Cardiac septum (tissue), 1 donor: ENCODE measurements around the gene COPS4. TPM values are rescaled to one million over a fixed set of nuclear protein-coding genes. Genes with fewer than 3 reads are reported as not detected.

ENCODE experiments used
- DNase-seq: peaks from one replicate; pipeline ENCODE4 v3.0.0-alpha.2; 2020; ENCODE audit warnings: low spot score
- intact Hi-C: fragments of 100-400 bp; cut with DNase I; formaldehyde crosslinking; loops from one replicate; pipeline ENCODE4 v1.14.0; 2022
- total RNA-seq: library from RNA; stranded (reverse); fragmentation: NEBNext Ultra II Directional; extraction: Animal tissue kit (Norgen Biotek cat#: 25700); gene quantifications from one replicate; pipeline ENCODE4 v1.2.1, GENCODE V29; 2021
- donor health status: DM: no; HTN: no; CAD: no.

Gene COPS4
- total RNA-seq, 1 donor from 2014 or later = 47.1 TPM

GRCh38 chr4:83112678-83113428, 77.9 kb downstream of the COPS4 start:
- intact Hi-C loops = no loop called here
- no peak for DNase-seq

- intact Hi-C loops = no loop called here
- no peak for DNase-seq
Measured at GRCh38 chr4:83113429-83113786, 78.4 kb downstream of the COPS4 start.

- intact Hi-C loops = no loop called here
- no peak for DNase-seq
Measured at GRCh38 chr4:83114576-83114975, 79.6 kb downstream of the COPS4 start, which contains the start of gene PLAC8. TSS of gene PLAC8 (minus strand) at chr4:83114729. CDS start at chr4:83107921, 6,808 bp downstream.

- intact Hi-C loops = no loop called here
- DNase-seq = no peak
Measured at GRCh38 chr4:83115000-83115399, 80.0 kb downstream of the COPS4 start.

GRCh38 chr4:83115656-83116285, 80.8 kb downstream of the COPS4 start:
- intact Hi-C loops = no loop called here
- DNase-seq = no peak

GRCh38 chr4:83118869-83119268, 83.9 kb downstream of the COPS4 start:
- intact Hi-C loops = no loop called here

GRCh38 chr4:83121246-83121645, 86.3 kb downstream of the COPS4 start:
- no peak for DNase-seq
- intact Hi-C loops = no loop called here

More at GRCh38 chr4:83118869-83119268, 83.9 kb downstream of the COPS4 start:
- no peak for DNase-seq

GRCh38 chr4:83124111-83124780, 89.3 kb downstream of the COPS4 start:
- intact Hi-C loops = no loop called here
- no peak for DNase-seq

Other genes with a start within 250 kb of the COPS4 start
- 2.1 TPM for gene SCD5, start 236.4 kb upstream of the COPS4 start, total RNA-seq
- gene SEC31A, start 144.0 kb upstream of the COPS4 start, total RNA-seq = 140 TPM
- gene THAP9, start 134.4 kb upstream of the COPS4 start, total RNA-seq = 6.0 TPM
- 7.4 TPM for gene LIN54, start 24.4 kb upstream of the COPS4 start, total RNA-seq
- 1.2 TPM for gene PLAC8, start 79.5 kb downstream of the COPS4 start, total RNA-seq
- gene COQ2, start 249.6 kb downstream of the COPS4 start, total RNA-seq = 13.1 TPM